BLaER1 treated with 17β-estradiol and CSF1 and Interleukin-3, amounts not matched to agents 10 nM and 100 nM (cell line): ENCODE data around the gene PRX.
"Not testable (repeated sequence)": the region's sequence is repeated elsewhere in the genome, so short reads cannot be mapped to it uniquely, and the experiment has no call there.

ENCODE experiments used
- H3K27ac ChIP-seq, 11 experiments: shearing (Covaris generic); formaldehyde crosslinking; 2 replicates each; pipeline ENCODE4 v1.8.1; 2022
- H3K27me3 ChIP-seq, 11 experiments: shearing (Covaris generic); formaldehyde crosslinking; 2 replicates each; pipeline ENCODE4 v1.8.1; 2022
- H3K36me3 ChIP-seq, 11 experiments: shearing (Covaris generic); formaldehyde crosslinking; 2 replicates each; pipeline ENCODE4 v1.8.1; 2022
- H3K4me1 ChIP-seq, 10 experiments: shearing (Covaris generic); formaldehyde crosslinking; 2 replicates each; pipeline ENCODE4 v1.8.1; 2022
- H3K4me2 ChIP-seq, 11 experiments: shearing (Covaris generic); formaldehyde crosslinking; 2 replicates each; pipeline ENCODE4 v1.8.1; 2022
- H3K4me3 ChIP-seq, 10 experiments: shearing (Covaris generic); formaldehyde crosslinking; 2 replicates each; pipeline ENCODE4 v1.8.1; 2022
- H3K9ac ChIP-seq, 11 experiments: shearing (Covaris generic); formaldehyde crosslinking; 2 replicates each; pipeline ENCODE4 v1.8.1; 2022
- H3K9me3 ChIP-seq, 11 experiments: shearing (Covaris generic); formaldehyde crosslinking; replicated peaks in 1 of 11; 2 replicates each; pipeline ENCODE4 v1.8.1; 2022
- H4K20me1 ChIP-seq, 11 experiments: shearing (Covaris generic); formaldehyde crosslinking; 2 replicates each; pipeline ENCODE4 v1.8.1; 2022
- Cebpa-rat ChIP-seq, 11 experiments: shearing (Covaris generic); IDR thresholded peaks; 2 replicates each; pipeline ENCODE4 v1.8.1; 2022

Gene PRX

GRCh38 chr19:40370997-40371801 lies 42.0 kb downstream of the PRX start:
- Histone ChIP-seq H3K27me3 (no peaks in the 10 kb centered on the region), H3K9ac (no peak overlapping the region), H3K36me3 (peaks cover 0 to 90% (median 24%) of the 10 kb centered on the region in 11 experiments; a peak in 14 of 22 replicates), H4K20me1 (peaks cover 0 to 20% (median 0%) of the 10 kb centered on the region in 11 experiments; a peak in 5 of 22 replicates), H3K4me1 (peaks cover 6 to 49% (median 30%) of the 10 kb centered on the region in 10 experiments; a peak in 19 of 20 replicates), H3K9me3 (no peaks in the 10 kb centered on the region), H3K4me3 (no peak overlapping the region), H3K4me2 (peak overlapping the region in 10 of 11 experiments; percentile 14 to 78 (median 47); a peak in 17 of 22 replicates), H3K27ac (no peak overlapping the region)
- TF ChIP-seq Cebpa-rat (IDR thresholded peaks at IDR 0.05) = no peak

DNA sequence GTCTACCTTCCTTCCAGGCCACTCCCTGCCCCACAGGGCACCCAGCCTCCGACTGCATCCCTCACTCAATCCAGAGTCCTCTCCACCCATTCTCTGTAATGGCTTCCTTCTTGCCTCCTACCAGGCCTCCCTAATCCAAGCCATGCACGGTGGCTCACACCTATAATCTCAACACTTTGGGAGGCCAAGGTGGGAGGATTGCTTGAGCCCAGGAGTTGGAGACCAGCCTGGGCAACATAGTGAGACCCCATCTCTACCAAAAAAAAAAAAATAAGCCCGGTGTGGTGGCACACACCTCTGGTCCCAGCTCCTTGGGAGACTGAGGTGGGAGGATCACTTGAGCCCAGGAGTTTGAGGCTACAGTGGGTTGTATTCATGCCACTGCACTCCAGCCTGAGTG lies 42.9 kb downstream of the PRX start:
- peaks cover 0 to 20% (median 0%) of the 10 kb centered on the region in 11 experiments; a peak in 5 of 22 replicates for H4K20me1 ChIP-seq
- H3K4me1 ChIP-seq = peaks cover 6 to 57% (median 35%) of the 10 kb centered on the region in 10 experiments; a peak in 19 of 20 replicates
- H3K4me3 ChIP-seq, H3K9ac ChIP-seq, H3K27ac ChIP-seq, H3K27me3 ChIP-seq, H3K9me3 ChIP-seq: not testable (repeated sequence)
- peak overlapping the region in 6 of 11 experiments; percentile 28 to 78 (median 60); a peak in 11 of 22 replicates for H3K4me2 ChIP-seq
- peaks cover 0 to 90% (median 24%) of the 10 kb centered on the region in 11 experiments; a peak in 14 of 22 replicates for H3K36me3 ChIP-seq

GRCh38 chr19:40369797-40370196 lies 43.4 kb downstream of the PRX start:
- no peak overlapping the region for H3K4me3 ChIP-seq
- peaks cover 0 to 86% (median 24%) of the 10 kb centered on the region in 11 experiments; a peak in 14 of 22 replicates for H3K36me3 ChIP-seq
- TF ChIP-seq Cebpa-rat (IDR thresholded peaks at IDR 0.05) = no peak
- H3K4me1 ChIP-seq = peaks cover 6 to 58% (median 36%) of the 10 kb centered on the region in 10 experiments; a peak in 19 of 20 replicates
- H3K9ac ChIP-seq = no peak overlapping the region
- H3K4me2 ChIP-seq = peak overlapping the region in 2 of 11 experiments; percentile 62; a peak in 3 of 22 replicates
- H4K20me1 ChIP-seq = peaks cover 0 to 20% (median 0%) of the 10 kb centered on the region in 11 experiments; a peak in 5 of 22 replicates
- H3K27ac ChIP-seq = no peak overlapping the region
- H3K9me3 ChIP-seq = no peaks in the 10 kb centered on the region
- no peaks in the 10 kb centered on the region; a peak in 1 of 22 replicates for H3K27me3 ChIP-seq

GRCh38 chr19:40367577-40368434 lies 45.4 kb downstream of the PRX start:
- Histone ChIP-seq H3K4me1 (peaks cover 15 to 70% (median 35%) of the 10 kb centered on the region in 10 experiments), H3K27ac (no peak overlapping the region), H3K27me3 (no peaks in the 10 kb centered on the region; a peak in 2 of 22 replicates), H3K36me3 (peaks cover 0 to 66% (median 22%) of the 10 kb centered on the region in 11 experiments; a peak in 14 of 22 replicates), H3K9ac (no peak overlapping the region), H3K4me3 (no peak overlapping the region), H4K20me1 (peaks cover 0 to 20% (median 0%) of the 10 kb centered on the region in 11 experiments; a peak in 5 of 22 replicates), H3K9me3 (no peaks in the 10 kb centered on the region), H3K4me2 (no peak overlapping the region)
- no peak for TF ChIP-seq Cebpa-rat (IDR thresholded peaks at IDR 0.05)

DNA sequence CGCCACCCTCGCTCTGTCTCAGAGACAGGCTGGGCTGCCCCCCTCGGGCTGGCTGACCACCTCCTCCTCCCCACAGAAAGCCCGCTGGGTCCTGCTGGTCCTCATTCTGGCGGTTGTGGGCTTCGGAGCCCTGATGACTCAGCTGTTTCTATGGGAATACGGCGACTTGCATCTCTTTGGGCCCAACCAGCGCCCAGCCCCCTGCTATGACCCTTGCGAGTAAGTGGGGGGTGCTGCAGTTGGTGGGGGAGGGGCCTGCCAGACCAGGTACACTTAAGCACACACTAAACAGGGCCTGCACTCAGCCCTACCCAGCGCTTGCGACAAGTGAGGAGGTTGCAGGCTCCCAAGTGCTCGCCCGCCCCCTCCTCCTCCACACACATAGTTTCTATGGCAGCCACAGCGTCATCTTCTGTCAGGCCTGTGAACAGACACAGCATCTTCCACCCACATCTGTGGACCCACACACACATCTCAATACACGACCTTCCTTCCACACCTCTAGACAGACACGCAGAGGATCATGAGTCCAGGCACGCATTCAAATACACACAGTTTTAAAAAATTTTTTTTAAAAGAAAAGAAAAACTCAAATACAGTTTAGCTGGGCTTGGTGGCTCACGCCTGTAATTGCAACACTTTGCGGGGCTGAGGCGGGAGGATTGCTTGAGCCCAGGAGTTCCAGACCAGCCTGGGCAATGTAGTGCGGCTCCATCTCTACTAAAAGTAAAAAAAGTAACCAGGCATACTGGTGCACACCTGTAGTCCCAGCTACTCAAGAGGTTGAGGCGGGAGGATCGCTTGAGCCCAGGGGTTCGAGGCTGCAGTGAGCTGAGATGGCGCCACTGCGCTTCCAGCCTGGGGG lies 46.2 kb downstream of the PRX start:
- no peaks in the 10 kb centered on the region for H3K9me3 ChIP-seq
- H3K36me3 ChIP-seq = peaks cover 0 to 58% (median 19%) of the 10 kb centered on the region in 11 experiments; a peak in 14 of 22 replicates
- H3K27ac ChIP-seq = no peak overlapping the region
- H4K20me1 ChIP-seq = peaks cover 0 to 16% (median 0%) of the 10 kb centered on the region in 11 experiments; a peak in 5 of 22 replicates
- H3K4me1 ChIP-seq = peaks cover 20 to 72% (median 41%) of the 10 kb centered on the region in 10 experiments
- no peak overlapping the region for H3K4me3 ChIP-seq
- H3K9ac ChIP-seq = no peak overlapping the region
- H3K4me2 ChIP-seq = peak overlapping the region in 5 of 11 experiments; percentile 61 to 97 (median 93); a peak in 9 of 22 replicates
- no peaks in the 10 kb centered on the region; a peak in 2 of 22 replicates for H3K27me3 ChIP-seq
- no peak for TF ChIP-seq Cebpa-rat (IDR thresholded peaks at IDR 0.05)

- H3K4me2 ChIP-seq = peak overlapping the region in 6 of 11 experiments; percentile 31 to 97 (median 86); a peak in 11 of 22 replicates
- no peaks in the 10 kb centered on the region; a peak in 2 of 22 replicates for H3K27me3 ChIP-seq
- no peaks in the 10 kb centered on the region for H3K9me3 ChIP-seq
- H3K9ac ChIP-seq = peak overlapping the region in 2 of 11 experiments; percentile 19 to 43; a peak in 2 of 22 replicates
- no peak for TF ChIP-seq Cebpa-rat (IDR thresholded peaks at IDR 0.05)
- H4K20me1 ChIP-seq = peaks cover 0 to 12% (median 0%) of the 10 kb centered on the region in 11 experiments; a peak in 6 of 22 replicates
- no peak overlapping the region; a peak in 1 of 22 replicates for H3K27ac ChIP-seq
- H3K4me3 ChIP-seq = no peak overlapping the region
- peaks cover 0 to 46% (median 19%) of the 10 kb centered on the region in 11 experiments; a peak in 13 of 22 replicates for H3K36me3 ChIP-seq
- H3K4me1 ChIP-seq = peaks cover 15 to 74% (median 43%) of the 10 kb centered on the region in 10 experiments
Measured at GRCh38 chr19:40365613-40366401, 47.4 kb downstream of the PRX start.

DNA sequence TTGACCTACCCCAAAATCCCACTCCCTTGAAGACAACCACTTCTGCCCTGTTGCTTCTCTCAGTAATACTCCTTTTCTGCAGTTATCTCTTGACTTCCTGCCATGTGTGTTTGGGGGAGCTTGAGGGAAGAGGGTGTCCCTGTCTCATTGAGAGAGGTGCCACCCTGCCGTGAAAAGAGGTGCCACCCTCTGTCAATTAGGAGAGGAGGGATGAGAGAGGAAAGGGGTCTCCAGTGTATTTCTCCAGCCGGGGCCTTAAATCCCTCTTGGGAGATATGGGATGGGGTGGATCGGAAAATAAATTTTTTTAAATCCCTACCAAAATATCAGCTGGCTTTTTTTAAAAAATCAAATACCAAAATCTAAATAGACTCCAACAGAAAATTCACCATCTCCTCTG lies 48.2 kb downstream of the PRX start:
- no peak overlapping the region for H3K4me3 ChIP-seq
- no peak overlapping the region for H3K9ac ChIP-seq

More for the DNA sequence above, 48.2 kb downstream of the PRX start:
- H3K27ac ChIP-seq = no peak overlapping the region
- H4K20me1 ChIP-seq = peaks cover 0 to 9% (median 0%) of the 10 kb centered on the region in 11 experiments; a peak in 8 of 22 replicates
- TF ChIP-seq Cebpa-rat (IDR thresholded peaks at IDR 0.05) = no peak
- no peaks in the 10 kb centered on the region for H3K9me3 ChIP-seq
- H3K4me1 ChIP-seq = peaks cover 13 to 74% (median 47%) of the 10 kb centered on the region in 10 experiments
- H3K4me2 ChIP-seq = peak overlapping the region in 3 of 11 experiments; percentile 93 to 97 (median 96); a peak in 6 of 22 replicates
- peaks cover 0 to 41% (median 14%) of the 10 kb centered on the region in 11 experiments; a peak in 13 of 22 replicates for H3K36me3 ChIP-seq
- H3K27me3 ChIP-seq = peaks cover 0 to 3% (median 0%) of the 10 kb centered on the region in 11 experiments; a peak in 5 of 22 replicates
